Measurements from ENCODE around the gene DAB2IP. TPM values are rescaled to one million over a fixed set of nuclear protein-coding genes. Genes with fewer than 3 reads are reported as not detected.

Gene DAB2IP
- total and polyA plus RNA-seq, 2 donors from 2014 or later, result 33.8 to 105 TPM

DNA sequence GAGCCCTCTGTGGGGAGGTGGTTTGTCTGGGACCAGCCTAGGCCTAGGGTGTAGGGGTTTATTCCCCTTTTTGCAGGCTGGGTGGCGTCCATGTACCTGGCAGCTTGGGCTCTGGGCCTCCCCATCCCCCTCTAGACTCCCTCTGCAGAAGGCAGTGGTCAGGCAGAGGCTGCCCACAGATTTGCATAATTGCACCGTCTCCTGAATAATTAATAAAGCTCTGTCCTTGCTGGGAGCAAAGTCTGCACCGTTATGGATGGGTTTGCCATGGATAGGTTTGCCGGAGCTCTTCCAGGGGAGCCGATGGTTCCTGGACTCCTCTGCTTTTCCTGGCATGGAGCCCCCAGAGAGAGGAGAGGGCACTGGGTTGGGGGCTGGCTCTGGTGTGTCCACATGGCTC is 60.4 kb downstream of the DAB2IP start:
- Histone ChIP-seq H3K36me3 (ENCODE audit: control insufficient read depth in 2 of 3, insufficient read depth in 3 of 3, low read length in 3 of 3) (no peaks in the 10 kb centered on the region), H3K4me1 (ENCODE audit: control insufficient read depth in 2 of 3, insufficient read depth in 2 of 3, low read depth in 1 of 3, low read length in 3 of 3) (peaks cover 0 to 41% (median 26%) of the 10 kb centered on the region in 3 donors), H3K9ac (ENCODE audit: low read length in 3 of 3) (no peak overlapping the region), H3K27ac (ENCODE audit: low read depth in 2 of 2, low read length in 2 of 2) (no peak overlapping the region), H3K27me3 (ENCODE audit: control insufficient read depth, insufficient read depth, low read length) (no peaks in the 10 kb centered on the region), H3K9me3 (ENCODE audit: control insufficient read depth in 2 of 3, insufficient read depth in 1 of 3, low read length in 3 of 3) (no peaks in the 10 kb centered on the region), H3K4me3 (ENCODE audit: low read length in 3 of 3) (no peak overlapping the region)
- intact Hi-C loops (cut with DNase I), result no loop called here
- DNase-seq, result no peak
- TF ChIP-seq, protein P1, sequence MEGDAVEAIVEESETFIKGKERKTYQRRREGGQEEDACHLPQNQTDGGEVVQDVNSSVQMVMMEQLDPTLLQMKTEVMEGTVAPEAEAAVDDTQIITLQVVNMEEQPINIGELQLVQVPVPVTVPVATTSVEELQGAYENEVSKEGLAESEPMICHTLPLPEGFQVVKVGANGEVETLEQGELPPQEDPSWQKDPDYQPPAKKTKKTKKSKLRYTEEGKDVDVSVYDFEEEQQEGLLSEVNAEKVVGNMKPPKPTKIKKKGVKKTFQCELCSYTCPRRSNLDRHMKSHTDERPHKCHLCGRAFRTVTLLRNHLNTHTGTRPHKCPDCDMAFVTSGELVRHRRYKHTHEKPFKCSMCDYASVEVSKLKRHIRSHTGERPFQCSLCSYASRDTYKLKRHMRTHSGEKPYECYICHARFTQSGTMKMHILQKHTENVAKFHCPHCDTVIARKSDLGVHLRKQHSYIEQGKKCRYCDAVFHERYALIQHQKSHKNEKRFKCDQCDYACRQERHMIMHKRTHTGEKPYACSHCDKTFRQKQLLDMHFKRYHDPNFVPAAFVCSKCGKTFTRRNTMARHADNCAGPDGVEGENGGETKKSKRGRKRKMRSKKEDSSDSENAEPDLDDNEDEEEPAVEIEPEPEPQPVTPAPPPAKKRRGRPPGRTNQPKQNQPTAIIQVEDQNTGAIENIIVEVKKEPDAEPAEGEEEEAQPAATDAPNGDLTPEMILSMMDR (IDR thresholded peaks at IDR 0.05; ENCODE audit: borderline replicate concordance, extremely low read depth, insufficient read depth), result no peak
- no peak for FAIRE-seq

GRCh38 chr9:121713400-121714070 is 62.1 kb downstream of the DAB2IP start:
- DNase-seq, result no peak
- Histone ChIP-seq H3K4me3 (ENCODE audit: low read length in 3 of 3) (no peak overlapping the region), H3K4me1 (ENCODE audit: control insufficient read depth in 2 of 3, insufficient read depth in 2 of 3, low read depth in 1 of 3, low read length in 3 of 3) (peaks cover 0 to 47% (median 26%) of the 10 kb centered on the region in 3 donors), H3K27ac (ENCODE audit: low read depth in 2 of 2, low read length in 2 of 2) (no peak overlapping the region), H3K36me3 (ENCODE audit: control insufficient read depth in 2 of 3, insufficient read depth in 3 of 3, low read length in 3 of 3) (no peaks in the 10 kb centered on the region), H3K9ac (ENCODE audit: low read length in 3 of 3) (no peak overlapping the region), H3K9me3 (ENCODE audit: control insufficient read depth in 2 of 3, insufficient read depth in 1 of 3, low read length in 3 of 3) (no peaks in the 10 kb centered on the region), H3K27me3 (ENCODE audit: control insufficient read depth, insufficient read depth, low read length) (no peaks in the 10 kb centered on the region)
- intact Hi-C loops (cut with DNase I), result no loop called here
- TF ChIP-seq, protein P1 (IDR thresholded peaks at IDR 0.05; ENCODE audit: borderline replicate concordance, extremely low read depth, insufficient read depth), result no peak
- FAIRE-seq, result no peak

- Histone ChIP-seq H3K4me1 (ENCODE audit: control insufficient read depth in 2 of 3, insufficient read depth in 2 of 3, low read depth in 1 of 3, low read length in 3 of 3) (peaks cover 0 to 43% (median 23%) of the 10 kb centered on the region in 3 donors), H3K4me3 (ENCODE audit: low read length in 3 of 3) (no peak overlapping the region), H3K36me3 (ENCODE audit: control insufficient read depth in 2 of 3, insufficient read depth in 3 of 3, low read length in 3 of 3) (no peaks in the 10 kb centered on the region), H3K9me3 (ENCODE audit: control insufficient read depth in 2 of 3, insufficient read depth in 1 of 3, low read length in 3 of 3) (no peaks in the 10 kb centered on the region), H3K27me3 (ENCODE audit: control insufficient read depth, insufficient read depth, low read length) (no peaks in the 10 kb centered on the region), H3K9ac (ENCODE audit: low read length in 3 of 3) (no peak overlapping the region), H3K27ac (ENCODE audit: low read depth in 2 of 2, low read length in 2 of 2) (no peak overlapping the region)
- TF ChIP-seq, protein P1 (IDR thresholded peaks at IDR 0.05; ENCODE audit: borderline replicate concordance, extremely low read depth, insufficient read depth), result no peak
- intact Hi-C loops (cut with DNase I), result no loop called here
- FAIRE-seq (no peak), DNase-seq (no peak)
Observed at GRCh38 chr9:121714075-121714705, 62.8 kb downstream of the DAB2IP start.

All from kidney (tissue), 14 donors.